Vagina (tissue), 2 donors: ENCODE measurements around the gene PGBD5.

Source experiments
- CTCF ChIP-seq, 3 experiments: fragments of 450-650 bp in 2 of 3; fragments of 200-600 bp in 1 of 3; sonication (generic) in 1 of 3; IDR thresholded peaks; one replicate each; pipeline ENCODE4 v1.5.1; 2017 to 2019; ENCODE audit warnings: antibody characterized with exemption in 3 of 3, mild to moderate bottlenecking in 2 of 3, moderate library complexity in 2 of 3
- POLR2A ChIP-seq, 2 donors: fragments of 450-650 bp; IDR thresholded peaks; one replicate each; pipeline ENCODE4 v1.6.1; 2017; ENCODE audit warnings: antibody characterized with exemption in 2 of 2, mild to moderate bottlenecking in 2 of 2, moderate library complexity in 2 of 2

GRCh38 chr1:230427981-230428380 is 1.8 kb upstream of the PGBD5 start:
- TF ChIP-seq CTCF (IDR thresholded peaks at IDR 0.05), result no peak
- no peak for TF ChIP-seq POLR2A (IDR thresholded peaks at IDR 0.05)
